HG03521 (cell line): ENCODE data around the gene ARHGAP45.
A peak's percentile ranks its signal among the peaks of the same experiment; 100 is the strongest.

ENCODE experiments used
- ATAC-seq: cut with Tn5 transposase; IDR thresholded peaks from one replicate; pipeline ENCODE4 v1.9.1; 2021; ENCODE audit warnings: mild to moderate bottlenecking, moderate library complexity; ENCODE audit not compliant: unreplicated experiment

The ARHGAP45 gene

GRCh38 chr19:1069009-1069779 is 2.2 kb downstream of the ARHGAP45 start:
- ATAC-seq = no peak

- no peak for ATAC-seq
Measured at GRCh38 chr19:1070576-1070930, 3.6 kb downstream of the ARHGAP45 start.

DNA sequence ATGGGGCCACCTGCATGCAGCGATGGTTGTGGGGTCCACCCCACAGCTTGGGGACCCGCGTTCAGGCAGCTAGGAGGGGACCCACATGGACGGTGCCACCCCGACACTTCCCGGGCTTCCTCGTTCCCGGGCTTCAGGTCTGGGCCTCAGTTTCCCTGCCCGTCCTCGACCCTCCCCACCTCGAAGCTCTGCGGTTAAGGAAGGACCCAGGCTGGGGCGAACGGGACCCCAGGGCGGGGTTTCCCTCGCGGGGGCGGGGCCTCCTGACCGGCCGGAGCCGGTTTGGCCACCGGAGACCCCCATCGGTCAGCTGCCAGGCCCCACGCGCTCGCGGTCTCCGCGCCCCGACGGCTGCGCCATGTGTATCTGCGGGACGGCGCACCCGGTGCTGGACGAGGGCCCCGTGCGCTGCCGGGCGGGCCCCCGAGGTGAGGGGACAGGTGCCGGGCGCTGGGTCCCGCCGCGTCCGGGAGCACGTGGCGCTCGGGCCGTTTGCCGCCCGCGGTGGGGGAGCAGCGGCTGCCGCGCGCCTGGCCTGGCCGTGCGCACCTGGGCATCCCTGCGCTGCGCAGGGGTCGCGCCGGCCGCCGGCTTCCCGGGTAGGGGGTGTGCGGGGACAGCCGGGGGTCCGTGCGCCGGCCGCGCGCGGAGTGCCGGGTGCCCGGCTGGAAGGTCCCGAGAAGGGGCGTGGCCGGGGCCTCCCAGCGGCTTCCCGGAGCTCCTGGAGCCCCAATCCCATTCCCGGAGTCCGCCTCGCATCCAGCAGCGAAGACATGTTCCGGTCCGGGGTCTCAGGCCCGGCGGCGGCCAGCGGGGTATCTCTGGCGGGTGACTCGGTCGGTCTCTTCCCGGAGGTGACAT is 4.2 kb downstream of the ARHGAP45 start:
- no peak for ATAC-seq

- no peak for ATAC-seq
Measured at GRCh38 chr19:1072371-1073015, 5.5 kb downstream of the ARHGAP45 start.

DNA sequence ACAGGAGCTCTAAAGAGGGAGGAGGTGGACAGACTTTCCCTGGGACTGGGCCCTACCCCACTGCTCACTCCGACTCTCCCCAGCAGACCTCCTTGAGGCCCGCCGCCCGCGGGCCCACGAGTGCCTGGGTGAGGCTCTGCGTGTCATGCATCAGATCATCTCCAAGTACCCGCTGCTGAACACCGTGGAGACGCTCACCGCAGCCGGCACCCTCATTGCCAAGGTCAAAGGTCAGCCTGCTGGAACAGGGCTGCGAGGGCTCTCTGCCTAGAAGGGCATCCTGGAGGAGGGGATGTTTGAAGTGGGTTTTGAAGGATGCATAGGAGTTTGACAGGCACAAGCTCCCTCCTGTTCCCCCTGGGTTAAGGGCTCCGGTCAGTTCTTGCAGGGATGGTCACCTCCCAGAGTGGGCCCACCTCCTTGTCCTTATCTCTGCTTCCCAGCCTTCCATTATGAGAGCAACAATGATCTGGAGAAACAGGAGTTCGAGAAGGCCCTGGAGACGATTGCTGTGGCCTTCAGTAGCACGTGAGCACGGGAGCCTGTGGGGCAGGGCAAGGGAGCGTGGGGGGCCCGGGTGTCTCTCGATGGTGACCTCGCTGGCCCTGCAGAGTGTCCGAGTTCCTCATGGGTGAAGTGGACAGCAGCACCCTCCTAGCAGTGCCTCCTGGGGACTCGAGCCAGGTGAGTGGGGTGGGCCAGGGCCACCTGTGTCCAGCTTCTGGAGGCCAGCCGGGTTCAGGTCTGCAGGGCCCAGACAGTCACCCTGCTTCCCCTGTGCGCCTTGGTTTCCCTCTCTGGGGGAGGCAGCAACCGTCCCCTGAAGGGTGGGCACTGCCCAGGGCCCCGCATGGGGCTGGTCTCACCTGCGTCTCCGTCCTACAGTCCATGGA is 6.3 kb downstream of the ARHGAP45 start:
- no peak for ATAC-seq

GRCh38 chr19:1073956-1074517 is 7.1 kb downstream of the ARHGAP45 start:
- no peak for ATAC-seq

DNA sequence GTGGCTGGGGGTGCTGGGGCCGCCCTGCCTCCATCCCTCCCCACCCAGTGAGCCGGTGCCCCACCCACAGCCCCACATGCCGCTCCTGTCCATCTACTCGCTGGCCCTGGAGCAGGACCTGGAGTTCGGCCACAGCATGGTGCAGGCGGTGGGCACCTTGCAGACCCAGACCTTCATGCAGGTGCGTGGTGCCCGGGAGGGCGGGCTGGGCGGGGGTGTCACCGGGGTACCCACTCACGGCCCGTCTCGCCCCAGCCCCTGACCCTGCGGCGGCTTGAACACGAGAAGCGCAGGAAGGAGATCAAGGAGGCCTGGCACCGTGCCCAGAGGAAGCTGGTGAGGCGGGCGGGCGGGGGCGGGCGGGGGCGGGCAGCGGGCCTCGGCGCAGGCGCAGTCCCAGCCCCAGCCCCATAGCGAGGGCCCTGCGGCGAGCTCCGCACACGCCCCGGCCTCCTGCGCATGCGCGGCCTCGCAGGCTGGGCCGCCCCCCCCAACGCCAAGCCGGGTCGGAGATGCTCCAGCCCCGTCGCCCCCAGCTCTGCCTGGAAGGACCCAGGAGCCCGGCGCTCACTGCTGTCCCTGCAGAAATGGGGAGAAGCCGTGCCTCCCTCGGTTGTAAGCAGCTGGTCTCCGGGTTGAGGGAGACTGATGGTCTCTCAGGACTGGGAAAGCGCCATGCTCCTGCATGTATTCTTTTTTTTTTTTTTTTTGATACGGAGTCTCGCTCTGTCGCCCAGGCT is 7.7 kb downstream of the ARHGAP45 start:
- no peak for ATAC-seq

- ATAC-seq = no peak
Measured at GRCh38 chr19:1076046-1076386, 9.0 kb downstream of the ARHGAP45 start.

DNA sequence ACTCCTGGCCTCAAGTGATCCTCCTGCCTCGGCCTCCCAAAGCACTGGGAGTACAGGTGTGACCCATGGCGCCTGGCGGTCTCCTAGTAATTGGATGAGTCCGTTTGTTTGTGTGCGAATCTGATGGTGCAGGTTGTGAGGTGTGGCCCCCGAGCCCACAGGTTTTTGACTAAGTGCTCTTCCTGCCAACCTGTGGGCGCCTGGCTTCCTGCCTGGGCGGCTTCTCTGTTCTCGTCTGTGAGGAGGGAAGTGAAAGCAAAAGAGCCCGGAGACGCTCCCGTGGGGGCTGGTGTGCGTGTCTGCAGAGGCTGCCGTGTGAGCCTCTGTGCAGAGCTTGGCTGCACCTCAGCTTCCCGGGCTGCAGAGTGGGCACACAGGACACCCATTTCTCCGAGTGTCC is 10.0 kb downstream of the ARHGAP45 start:
- ATAC-seq = peak; percentile 40

DNA sequence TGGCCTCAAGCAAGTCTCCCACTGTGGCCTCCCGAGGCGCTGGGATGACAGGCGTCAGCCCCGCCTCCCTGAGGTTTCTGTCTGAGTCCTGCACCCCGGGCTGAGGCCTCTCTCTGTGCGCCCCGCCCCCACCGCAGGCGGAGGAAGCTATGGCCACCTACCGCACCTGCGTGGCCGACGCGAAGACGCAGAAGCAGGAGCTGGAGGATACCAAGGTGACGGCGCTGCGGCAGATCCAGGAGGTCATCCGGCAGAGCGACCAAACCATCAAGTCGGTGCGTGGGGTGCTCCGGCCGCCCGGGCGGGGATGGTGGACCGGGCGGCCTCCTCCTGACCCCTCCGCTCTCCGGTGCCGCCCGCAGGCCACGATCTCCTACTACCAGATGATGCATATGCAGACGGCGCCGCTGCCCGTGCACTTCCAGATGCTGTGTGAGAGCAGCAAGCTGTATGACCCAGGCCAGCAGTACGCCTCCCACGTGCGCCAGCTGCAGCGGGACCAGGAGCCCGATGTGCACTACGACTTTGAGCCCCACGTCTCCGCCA is 12.7 kb downstream of the ARHGAP45 start:
- no peak for ATAC-seq

DNA sequence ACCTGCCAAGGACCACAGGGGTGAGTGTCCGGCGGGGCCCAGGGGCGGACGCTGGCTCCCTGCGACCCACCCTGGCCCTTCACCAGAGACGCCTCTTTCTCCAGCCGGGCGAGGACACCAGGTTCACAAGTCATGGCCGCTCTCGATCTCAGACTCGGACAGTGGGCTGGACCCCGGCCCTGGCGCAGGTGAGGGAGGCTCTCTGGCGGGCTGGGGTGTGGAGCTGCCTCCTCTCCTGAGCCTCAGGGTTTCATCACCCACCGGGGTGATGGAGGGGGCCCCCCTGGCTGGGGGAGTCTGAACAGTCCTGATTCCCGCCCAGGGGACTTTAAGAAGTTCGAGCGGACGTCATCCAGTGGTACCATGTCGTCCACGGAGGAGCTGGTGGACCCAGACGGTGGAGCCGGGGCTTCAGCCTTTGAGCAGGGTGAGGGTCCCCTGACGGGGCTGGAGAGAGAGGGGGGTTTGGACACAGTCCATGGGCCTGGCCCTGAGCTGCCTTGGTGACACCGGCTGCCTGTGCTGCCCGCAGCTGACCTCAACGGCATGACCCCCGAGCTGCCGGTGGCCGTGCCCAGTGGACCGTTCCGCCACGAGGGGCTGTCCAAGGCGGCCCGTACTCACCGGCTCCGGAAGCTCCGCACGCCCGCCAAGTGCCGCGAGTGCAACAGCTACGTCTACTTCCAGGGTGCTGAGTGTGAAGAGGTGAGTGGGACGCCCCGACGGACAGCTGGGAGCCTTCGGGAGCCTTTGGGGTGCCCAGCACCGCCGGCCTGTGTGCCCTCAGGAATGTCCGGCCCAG is 13.6 kb downstream of the ARHGAP45 start:
- ATAC-seq = no peak

GRCh38 chr19:1081301-1082164 is 14.6 kb downstream of the ARHGAP45 start:
- no peak for ATAC-seq

- ATAC-seq = no peak
Measured at GRCh38 chr19:1082165-1082927, 15.4 kb downstream of the ARHGAP45 start.

GRCh38 chr19:1082928-1083816 is 16.2 kb downstream of the ARHGAP45 start:
- ATAC-seq = no peak

DNA sequence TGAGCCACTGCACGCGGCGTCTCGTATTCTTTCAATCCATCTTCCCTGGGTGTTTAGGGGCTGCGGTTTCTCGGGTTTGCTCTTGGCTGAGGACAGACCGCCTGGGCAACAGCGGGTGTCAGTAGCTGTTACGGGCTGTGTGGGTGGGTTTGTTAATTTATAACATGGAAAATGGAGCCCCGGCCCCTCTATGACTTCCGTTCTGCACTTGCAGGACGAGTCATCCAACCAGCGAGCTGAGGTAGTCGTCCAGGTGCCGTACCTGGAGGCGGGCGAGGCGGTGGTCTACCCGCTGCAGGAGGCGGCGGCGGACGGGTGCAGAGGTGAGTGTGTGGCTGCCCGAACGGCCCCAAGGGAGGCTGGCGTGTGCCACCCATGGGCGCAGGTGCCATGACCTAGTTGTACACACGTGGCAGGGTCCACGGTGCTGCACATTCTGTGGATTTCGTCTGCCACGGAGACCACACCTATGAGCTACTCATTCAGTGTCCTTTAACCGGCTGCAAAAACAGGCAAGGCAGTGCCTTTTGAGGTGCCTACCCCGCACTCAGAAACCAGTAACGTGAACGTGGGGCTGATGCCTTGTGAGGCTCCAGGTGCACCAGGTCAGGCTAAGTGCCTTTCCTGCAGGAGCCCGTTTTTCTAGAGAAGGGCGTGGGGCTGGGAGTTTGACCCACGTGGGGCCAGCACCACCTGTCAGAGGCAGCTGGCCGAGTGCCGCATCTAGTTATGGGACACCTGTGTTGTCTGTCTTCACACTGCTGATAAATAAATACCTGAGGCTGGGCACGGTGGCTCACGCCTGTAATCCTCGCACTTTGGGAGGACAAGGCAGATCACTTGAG is 17.3 kb downstream of the ARHGAP45 start:
- ATAC-seq = no peak
